K562 (cell line): ENCODE measurements around the gene CCDC194. TPM values are rescaled to one million over a fixed set of nuclear protein-coding genes. Genes with fewer than 3 reads are reported as not detected.

ENCODE experiments used
- ASH1L ChIP-seq: fragments of 450-650 bp; IDR thresholded peaks from 2 replicates; pipeline ENCODE4 v1.6.1; 2018; ENCODE audit warnings: borderline replicate concordance, mild to moderate bottlenecking, low read depth; ENCODE audit not compliant: partially characterized antibody
- ERF ChIP-seq: fragments of 450-650 bp; formaldehyde crosslinking; IDR thresholded peaks from 2 replicates; pipeline ENCODE4 v1.4.0; 2020; ENCODE audit warnings: mild to moderate bottlenecking, mixed read lengths
- KDM1A ChIP-seq, 2 experiments: fragments of 450-650 bp; IDR thresholded peaks; 2 replicates each; pipeline ENCODE4 v1.6.1; 2016; ENCODE audit warnings: mild to moderate bottlenecking in 2 of 2
- KDM5B ChIP-seq: fragments of 200-600 bp; sonication (generic); IDR thresholded peaks from 2 replicates; pipeline ENCODE4 v1.6.1; 2012; ENCODE audit warnings: low read depth, mild to moderate bottlenecking, moderate library complexity, low read length, control low read depth, inconsistent platforms; ENCODE audit not compliant: insufficient replicate concordance
- MYC ChIP-seq, 2 experiments: fragments of 250-450 bp in 1 of 2; sonication (Bioruptor Pico) in 1 of 2; IDR thresholded peaks; 2 replicates each; pipeline versions ENCODE4 v1.5.1 to v1.6.1; 2012 to 2021; ENCODE audit warnings: low read depth in 2 of 2, borderline replicate concordance in 1 of 2, improper control_type of control experiment in 1 of 2, low read length in 1 of 2, mild to moderate bottlenecking in 1 of 2, moderate library complexity in 1 of 2
- RBM15 ChIP-seq: fragments of 200-400 bp; formaldehyde crosslinking; IDR thresholded peaks from 2 replicates; pipeline ENCODE4 v1.6.1; 2018; ENCODE audit warnings: mild to moderate bottlenecking, low read length, moderate library complexity; ENCODE audit not compliant: insufficient read depth
- ZFP30 ChIP-seq: fragments of 250-450 bp; sonication (Bioruptor Pico); IDR thresholded peaks from 2 replicates; pipeline ENCODE4 v1.8.0; 2022; ENCODE audit warnings: moderate library complexity, mild to moderate bottlenecking, inconsistent platforms, borderline replicate concordance
- polyA plus RNA-seq, 8 experiments: library from polyadenylated mRNA; depleted of rRNA in 4 of 8; stranded (reverse) in 5 of 8; unstranded in 3 of 8; fragments of >200 nt; fragmentation: Nextera tagmentation in 2 of 8; fragmentation: Illumina TruSeq in 1 of 8; extraction: Ambion mirVana in 2 of 8; extraction: Trizol in 1 of 8; gene quantifications; 2 replicates each; pipeline versions ENCODE4 v1.2.1 to v1.2.3, GENCODE V29; 2011 to 2014; ENCODE audit warnings: inconsistent platforms in 1 of 8, missing spikeins in 1 of 8
- total RNA-seq, 7 experiments: library from RNA; depleted of rRNA in 6 of 7; stranded (reverse); fragments of >200 nt in 6 of 7; fragmentation: Illumina TruSeq in 2 of 7; extraction: Trizol in 2 of 7; gene quantifications; 2 replicates each; pipeline versions ENCODE4 v1.2.1 to v1.2.3, GENCODE V29; 2011 to 2021; ENCODE audit warnings: low replicate concordance in 1 of 7
- TF ChIP-seq, protein P1 (sequence below), 2 experiments: fragments of 450-650 bp; formaldehyde crosslinking in 1 of 2; IDR thresholded peaks; 2 replicates each; pipeline versions ENCODE4 v1.4.0 to v1.6.1; 2014 to 2020; ENCODE audit warnings: mild to moderate bottlenecking in 2 of 2, borderline replicate concordance in 1 of 2, low read depth in 1 of 2
- TF ChIP-seq, protein P2 (sequence below): fragments of 450-650 bp; IDR thresholded peaks from 2 replicates; pipeline ENCODE4 v1.6.1; 2016
- TF ChIP-seq, protein P3 (sequence below), 2 experiments: fragments of 450-650 bp; conservative IDR thresholded peaks; 2 replicates each; pipeline ENCODE4 v1.6.1; 2017; ENCODE audit warnings: mild to moderate bottlenecking in 2 of 2, moderate library complexity in 2 of 2
- TF ChIP-seq, protein P4 (sequence below): fragments of 450-650 bp; IDR thresholded peaks from 2 replicates; pipeline ENCODE4 v1.6.1; 2016; ENCODE audit warnings: borderline replicate concordance

The CCDC194 gene
- total and polyA plus RNA-seq, 9 of the 15 experiments (the other 6 are each of a cell fraction or from before 2014, with no cell fraction given), result 0.13 to 1.3 (median 0.39) TPM; not detected in 3

DNA sequence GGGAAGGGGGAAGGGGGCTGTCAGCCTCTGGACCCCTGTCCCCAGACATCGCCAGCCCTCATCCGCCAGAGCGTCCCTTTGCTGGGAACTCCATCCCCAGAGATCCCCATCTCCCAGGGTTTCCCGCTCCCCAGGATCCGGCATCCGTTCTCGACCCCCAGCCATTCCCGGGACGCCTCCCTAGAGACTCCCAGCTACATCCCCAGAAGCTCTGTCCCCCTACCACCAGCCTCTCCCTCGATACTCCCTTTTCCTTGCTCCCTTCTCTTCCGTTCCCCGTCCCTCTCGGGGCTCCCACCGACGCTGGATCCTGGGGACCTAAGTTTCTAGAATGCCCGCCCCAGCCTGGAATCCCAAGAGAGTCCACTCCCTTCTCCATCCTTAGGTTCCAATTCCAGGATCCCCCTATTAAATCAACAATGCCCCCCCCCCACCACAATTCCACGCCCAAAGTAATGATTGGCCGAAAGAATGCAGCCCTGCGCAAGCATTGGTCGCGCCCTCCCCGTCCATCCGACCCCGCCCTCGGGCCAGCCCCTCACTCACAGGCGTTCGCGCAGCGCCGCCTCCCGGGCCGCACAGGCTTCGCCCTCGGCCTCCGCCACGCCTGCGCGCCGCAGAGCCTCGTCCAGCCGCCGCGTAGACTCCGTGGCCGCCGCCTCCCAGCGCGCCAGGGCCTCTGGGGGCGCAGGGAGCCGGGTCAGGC is 3.2 kb downstream of the CCDC194 start (continued):
- TF ChIP-seq, protein P1, sequence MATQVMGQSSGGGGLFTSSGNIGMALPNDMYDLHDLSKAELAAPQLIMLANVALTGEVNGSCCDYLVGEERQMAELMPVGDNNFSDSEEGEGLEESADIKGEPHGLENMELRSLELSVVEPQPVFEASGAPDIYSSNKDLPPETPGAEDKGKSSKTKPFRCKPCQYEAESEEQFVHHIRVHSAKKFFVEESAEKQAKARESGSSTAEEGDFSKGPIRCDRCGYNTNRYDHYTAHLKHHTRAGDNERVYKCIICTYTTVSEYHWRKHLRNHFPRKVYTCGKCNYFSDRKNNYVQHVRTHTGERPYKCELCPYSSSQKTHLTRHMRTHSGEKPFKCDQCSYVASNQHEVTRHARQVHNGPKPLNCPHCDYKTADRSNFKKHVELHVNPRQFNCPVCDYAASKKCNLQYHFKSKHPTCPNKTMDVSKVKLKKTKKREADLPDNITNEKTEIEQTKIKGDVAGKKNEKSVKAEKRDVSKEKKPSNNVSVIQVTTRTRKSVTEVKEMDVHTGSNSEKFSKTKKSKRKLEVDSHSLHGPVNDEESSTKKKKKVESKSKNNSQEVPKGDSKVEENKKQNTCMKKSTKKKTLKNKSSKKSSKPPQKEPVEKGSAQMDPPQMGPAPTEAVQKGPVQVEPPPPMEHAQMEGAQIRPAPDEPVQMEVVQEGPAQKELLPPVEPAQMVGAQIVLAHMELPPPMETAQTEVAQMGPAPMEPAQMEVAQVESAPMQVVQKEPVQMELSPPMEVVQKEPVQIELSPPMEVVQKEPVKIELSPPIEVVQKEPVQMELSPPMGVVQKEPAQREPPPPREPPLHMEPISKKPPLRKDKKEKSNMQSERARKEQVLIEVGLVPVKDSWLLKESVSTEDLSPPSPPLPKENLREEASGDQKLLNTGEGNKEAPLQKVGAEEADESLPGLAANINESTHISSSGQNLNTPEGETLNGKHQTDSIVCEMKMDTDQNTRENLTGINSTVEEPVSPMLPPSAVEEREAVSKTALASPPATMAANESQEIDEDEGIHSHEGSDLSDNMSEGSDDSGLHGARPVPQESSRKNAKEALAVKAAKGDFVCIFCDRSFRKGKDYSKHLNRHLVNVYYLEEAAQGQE (IDR thresholded peaks at IDR 0.05; ENCODE audit: borderline replicate concordance), result peak; percentile 74
- TF ChIP-seq, protein P1 (CRISPR knock-in tag; IDR thresholded peaks at IDR 0.05; ENCODE audit: low read depth), result peak; percentile 61; the same call in 1 of the 2 replicates
- TF ChIP-seq, protein P2, sequence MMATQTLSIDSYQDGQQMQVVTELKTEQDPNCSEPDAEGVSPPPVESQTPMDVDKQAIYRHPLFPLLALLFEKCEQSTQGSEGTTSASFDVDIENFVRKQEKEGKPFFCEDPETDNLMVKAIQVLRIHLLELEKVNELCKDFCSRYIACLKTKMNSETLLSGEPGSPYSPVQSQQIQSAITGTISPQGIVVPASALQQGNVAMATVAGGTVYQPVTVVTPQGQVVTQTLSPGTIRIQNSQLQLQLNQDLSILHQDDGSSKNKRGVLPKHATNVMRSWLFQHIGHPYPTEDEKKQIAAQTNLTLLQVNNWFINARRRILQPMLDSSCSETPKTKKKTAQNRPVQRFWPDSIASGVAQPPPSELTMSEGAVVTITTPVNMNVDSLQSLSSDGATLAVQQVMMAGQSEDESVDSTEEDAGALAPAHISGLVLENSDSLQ, result peak; percentile 73
- TF ChIP-seq, protein P3, sequence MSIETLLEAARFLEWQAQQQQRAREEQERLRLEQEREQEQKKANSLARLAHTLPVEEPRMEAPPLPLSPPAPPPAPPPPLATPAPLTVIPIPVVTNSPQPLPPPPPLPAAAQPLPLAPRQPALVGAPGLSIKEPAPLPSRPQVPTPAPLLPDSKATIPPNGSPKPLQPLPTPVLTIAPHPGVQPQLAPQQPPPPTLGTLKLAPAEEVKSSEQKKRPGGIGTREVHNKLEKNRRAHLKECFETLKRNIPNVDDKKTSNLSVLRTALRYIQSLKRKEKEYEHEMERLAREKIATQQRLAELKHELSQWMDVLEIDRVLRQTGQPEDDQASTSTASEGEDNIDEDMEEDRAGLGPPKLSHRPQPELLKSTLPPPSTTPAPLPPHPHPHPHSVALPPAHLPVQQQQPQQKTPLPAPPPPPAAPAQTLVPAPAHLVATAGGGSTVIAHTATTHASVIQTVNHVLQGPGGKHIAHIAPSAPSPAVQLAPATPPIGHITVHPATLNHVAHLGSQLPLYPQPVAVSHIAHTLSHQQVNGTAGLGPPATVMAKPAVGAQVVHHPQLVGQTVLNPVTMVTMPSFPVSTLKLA (conservative IDR thresholded peaks at IDR 0.05), result peak; percentile 49 to 55; a peak in 2 of 4 replicates
- TF ChIP-seq KDM5B, result peak; percentile 20
- peak; percentile 25 for TF ChIP-seq ASH1L
- TF ChIP-seq ERF (CRISPR knock-in tag), result 0 out of 2 replicates have a peak, but pooled peaks have one; percentile 50
- no peak for TF ChIP-seq RBM15
- TF ChIP-seq KDM1A (IDR thresholded peaks at IDR 0.05), result peak in 1 of 2 experiments; percentile 29; a peak in 1 of 4 replicates
- peak; percentile 66 for TF ChIP-seq MYC (IDR thresholded peaks at IDR 0.05; ENCODE audit: low read depth, low read length)
- TF ChIP-seq MYC (CRISPR knock-in tag; IDR thresholded peaks at IDR 0.05; ENCODE audit: borderline replicate concordance, low read depth), result no peak
- TF ChIP-seq ZFP30, result no peak
- TF ChIP-seq, protein P4, sequence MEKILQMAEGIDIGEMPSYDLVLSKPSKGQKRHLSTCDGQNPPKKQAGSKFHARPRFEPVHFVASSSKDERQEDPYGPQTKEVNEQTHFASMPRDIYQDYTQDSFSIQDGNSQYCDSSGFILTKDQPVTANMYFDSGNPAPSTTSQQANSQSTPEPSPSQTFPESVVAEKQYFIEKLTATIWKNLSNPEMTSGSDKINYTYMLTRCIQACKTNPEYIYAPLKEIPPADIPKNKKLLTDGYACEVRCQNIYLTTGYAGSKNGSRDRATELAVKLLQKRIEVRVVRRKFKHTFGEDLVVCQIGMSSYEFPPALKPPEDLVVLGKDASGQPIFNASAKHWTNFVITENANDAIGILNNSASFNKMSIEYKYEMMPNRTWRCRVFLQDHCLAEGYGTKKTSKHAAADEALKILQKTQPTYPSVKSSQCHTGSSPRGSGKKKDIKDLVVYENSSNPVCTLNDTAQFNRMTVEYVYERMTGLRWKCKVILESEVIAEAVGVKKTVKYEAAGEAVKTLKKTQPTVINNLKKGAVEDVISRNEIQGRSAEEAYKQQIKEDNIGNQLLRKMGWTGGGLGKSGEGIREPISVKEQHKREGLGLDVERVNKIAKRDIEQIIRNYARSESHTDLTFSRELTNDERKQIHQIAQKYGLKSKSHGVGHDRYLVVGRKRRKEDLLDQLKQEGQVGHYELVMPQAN, result peak; percentile 23; the same call in 1 of the 2 replicates
